ENCODE data around the gene COCH.
A peak's percentile ranks its signal among the peaks of the same experiment; 100 is the strongest.

Gene COCH

GRCh38 chr14:30874120-30874998, at the start of gene COCH:
TSS of gene COCH (plus strand) at chr14:30874559. CDS start at chr14:30874939, 380 bp downstream.
- Histone ChIP-seq H3K4me3 (peak within 1 kb of the TSS; percentile 70 to 86 (median 80)), H3K9ac (peak within 1 kb of the TSS; percentile 74 to 89 (median 84)), H3K9me3 (replicated peaks in 1 of 11) (no peaks in the 10 kb centered on the region), H3K27me3 (peaks cover 0 to 41% (median 0%) of the 10 kb centered on the region in 11 experiments; a peak in 10 of 22 replicates), H3K4me2 (peak within 1 kb of the TSS; percentile 89 to 100 (median 98)), H4K20me1 (peaks cover 0 to 6% (median 0%) of the 10 kb centered on the region in 11 experiments; a peak in 2 of 22 replicates), H3K27ac (peak within 1 kb of the TSS in 10 of 11 experiments; percentile 21 to 85 (median 82); a peak in 20 of 22 replicates), H3K36me3 (peaks cover 0 to 27% (median 20%) of the 10 kb centered on the region in 11 experiments; a peak in 14 of 22 replicates), H3K4me1 (peaks cover 12 to 37% (median 29%) of the 10 kb centered on the region in 10 experiments; a peak in 19 of 20 replicates)
- no peak for TF ChIP-seq Cebpa-rat (IDR thresholded peaks at IDR 0.05)

GRCh38 chr14:30826070-30826469, 48.3 kb upstream of the COCH start:
- Histone ChIP-seq H3K4me2 (no peak overlapping the region), H3K9ac (no peak overlapping the region)
- TF ChIP-seq Cebpa-rat (IDR thresholded peaks at IDR 0.05): no peak

GRCh38 chr14:30829853-30830252, 44.5 kb upstream of the COCH start:
- Histone ChIP-seq H3K4me3 (no peak overlapping the region), H3K9ac (no peak overlapping the region), H3K4me1 (no peaks in the 10 kb centered on the region), H3K36me3 (no peaks in the 10 kb centered on the region), H4K20me1 (no peaks in the 10 kb centered on the region), H3K27ac (no peak overlapping the region), H3K4me2 (no peak overlapping the region), H3K27me3 (no peaks in the 10 kb centered on the region), H3K9me3 (replicated peaks in 1 of 11) (peaks cover 32 to 45% (median 37%) of the 10 kb centered on the region in 11 experiments)
- TF ChIP-seq Cebpa-rat (IDR thresholded peaks at IDR 0.05): no peak

More at GRCh38 chr14:30826070-30826469, 48.3 kb upstream of the COCH start:
- Histone ChIP-seq H4K20me1 (no peaks in the 10 kb centered on the region), H3K4me1 (no peaks in the 10 kb centered on the region), H3K27ac (no peak overlapping the region), H3K27me3 (no peaks in the 10 kb centered on the region), H3K9me3 (replicated peaks in 1 of 11) (peaks cover 12 to 26% (median 16%) of the 10 kb centered on the region in 11 experiments; a peak in 20 of 22 replicates), H3K36me3 (no peaks in the 10 kb centered on the region), H3K4me3 (no peak overlapping the region)

GRCh38 chr14:30834353-30834752, 40.0 kb upstream of the COCH start:
- no peak overlapping the region for H3K9ac ChIP-seq
- H3K4me2 ChIP-seq: no peak overlapping the region
- H3K27ac ChIP-seq: no peak overlapping the region
- no peaks in the 10 kb centered on the region for H3K36me3 ChIP-seq
- TF ChIP-seq Cebpa-rat (IDR thresholded peaks at IDR 0.05): no peak
- 0 out of 20 replicates have a peak overlapping the region, but pooled peaks of 1 of the 10 experiments have one; percentile 3 for H3K4me3 ChIP-seq
- H3K9me3 ChIP-seq (replicated peaks in 1 of 11): peaks cover 24 to 33% (median 28%) of the 10 kb centered on the region in 11 experiments
- H3K27me3 ChIP-seq: no peaks in the 10 kb centered on the region
- H4K20me1 ChIP-seq: no peaks in the 10 kb centered on the region
- no peaks in the 10 kb centered on the region for H3K4me1 ChIP-seq

- Histone ChIP-seq H4K20me1 (no peaks in the 10 kb centered on the region), H3K27me3 (no peaks in the 10 kb centered on the region), H3K4me2 (no peak overlapping the region), H3K9me3 (replicated peaks in 1 of 11) (peaks cover 20 to 25% (median 22%) of the 10 kb centered on the region in 11 experiments), H3K9ac (no peak overlapping the region), H3K27ac (no peak overlapping the region), H3K36me3 (no peaks in the 10 kb centered on the region), H3K4me3 (no peak overlapping the region), H3K4me1 (no peaks in the 10 kb centered on the region)
- TF ChIP-seq Cebpa-rat (IDR thresholded peaks at IDR 0.05): no peak
Measured at GRCh38 chr14:30838351-30838750, 36.0 kb upstream of the COCH start.

- peaks cover 2 to 6% (median 3%) of the 10 kb centered on the region in 11 experiments; a peak in 19 of 22 replicates for H3K9me3 ChIP-seq (replicated peaks in 1 of 11)
- H3K27ac ChIP-seq: no peak overlapping the region
- no peaks in the 10 kb centered on the region for H3K4me1 ChIP-seq
- no peaks in the 10 kb centered on the region for H3K27me3 ChIP-seq
- H3K4me3 ChIP-seq: no peak overlapping the region
- no peak for TF ChIP-seq Cebpa-rat (IDR thresholded peaks at IDR 0.05)
- H3K9ac ChIP-seq: no peak overlapping the region
- H3K36me3 ChIP-seq: no peaks in the 10 kb centered on the region
- H4K20me1 ChIP-seq: no peaks in the 10 kb centered on the region
- H3K4me2 ChIP-seq: no peak overlapping the region
Measured at GRCh38 chr14:30840086-30840779, 34.1 kb upstream of the COCH start.

GRCh38 chr14:30842431-30842830, 31.9 kb upstream of the COCH start:
- Histone ChIP-seq H3K9me3 (replicated peaks in 1 of 11) (no peaks in the 10 kb centered on the region), H4K20me1 (no peaks in the 10 kb centered on the region), H3K4me1 (no peaks in the 10 kb centered on the region), H3K36me3 (no peaks in the 10 kb centered on the region), H3K4me3 (no peak overlapping the region), H3K27ac (no peak overlapping the region), H3K27me3 (no peaks in the 10 kb centered on the region), H3K4me2 (no peak overlapping the region), H3K9ac (no peak overlapping the region)
- TF ChIP-seq Cebpa-rat (IDR thresholded peaks at IDR 0.05): no peak

- no peak overlapping the region for H3K4me3 ChIP-seq
- H3K4me2 ChIP-seq: peak overlapping the region in 6 of 11 experiments; percentile 5 to 66 (median 44); a peak in 12 of 22 replicates
- peak overlapping the region in 5 of 11 experiments; percentile 6 to 56 (median 28); a peak in 8 of 22 replicates for H3K27ac ChIP-seq
- 0 out of 22 replicates have a peak overlapping the region, but pooled peaks of 1 of the 11 experiments have one; percentile 27 for H3K9ac ChIP-seq
- no peaks in the 10 kb centered on the region for H3K9me3 ChIP-seq (replicated peaks in 1 of 11)
- no peaks in the 10 kb centered on the region for H4K20me1 ChIP-seq
- no peaks in the 10 kb centered on the region for H3K36me3 ChIP-seq
- H3K27me3 ChIP-seq: no peaks in the 10 kb centered on the region
- peaks cover 0 to 17% (median 5%) of the 10 kb centered on the region in 10 experiments; a peak in 11 of 20 replicates for H3K4me1 ChIP-seq
- TF ChIP-seq Cebpa-rat (IDR thresholded peaks at IDR 0.05): peak in 6 of 11 experiments; percentile 7 to 70 (median 36); a peak in 6 of 22 replicates
Measured at GRCh38 chr14:30848449-30849240, 25.7 kb upstream of the COCH start.

Measured in BLaER1 treated with 17β-estradiol and CSF1 and Interleukin-3, amounts not matched to agents 10 nM and 100 nM (cell line).